Epidermal melanocyte (primary cell): ENCODE data around the gene SPNS3.

Experiments
- DNase-seq: peaks from one replicate; pipeline ENCODE4 v3.0.0; 2011; ENCODE audit warnings: low spot score; ENCODE audit not compliant: insufficient read length

The SPNS3 gene

GRCh38 chr17:4529533-4530152, 95.9 kb downstream of the SPNS3 start:
- DNase-seq, result no peak

GRCh38 chr17:4530799-4531730, 97.3 kb downstream of the SPNS3 start:
- no peak for DNase-seq

GRCh38 chr17:4531988-4532736, 98.4 kb downstream of the SPNS3 start:
- DNase-seq, result no peak

- no peak for DNase-seq
Observed at GRCh38 chr17:4532860-4533522, 99.3 kb downstream of the SPNS3 start.

GRCh38 chr17:4533523-4534504, 100.1 kb downstream of the SPNS3 start:
- no peak for DNase-seq

GRCh38 chr17:4534515-4534914, 100.8 kb downstream of the SPNS3 start:
- no peak for DNase-seq

- DNase-seq, result no peak
Observed at GRCh38 chr17:4534928-4535666, 101.4 kb downstream of the SPNS3 start.

GRCh38 chr17:4535667-4536258, 102.0 kb downstream of the SPNS3 start:
- no peak for DNase-seq

GRCh38 chr17:4536259-4536741, 102.6 kb downstream of the SPNS3 start:
- DNase-seq, result no peak

- DNase-seq, result no peak
Observed at GRCh38 chr17:4536742-4537411, 103.1 kb downstream of the SPNS3 start.
